ENCODE data around the gene CORO2A. TPM values are rescaled to one million over a fixed set of nuclear protein-coding genes. Genes with fewer than 3 reads are reported as not detected.

Gene CORO2A
- total and polyA plus RNA-seq, 10 of the 15 experiments (the other 5 are each of a cell fraction or from before 2014, with no cell fraction given): 1.0 to 5.3 (median 3.5) TPM

GRCh38 chr9:98108531-98109031 lies 83.9 kb downstream of the CORO2A start (continued):
- TF ChIP-seq E4F1 (IDR thresholded peaks at IDR 0.05; ENCODE audit: borderline replicate concordance, partially characterized antibody): no peak
- peak; percentile 37; the same call in 1 of the 2 replicates for TF ChIP-seq ZNF24 (IDR thresholded peaks at IDR 0.05)
- no peak for TF ChIP-seq CEBPB (IDR thresholded peaks at IDR 0.05; ENCODE audit: borderline replicate concordance in 1 of 2, low read depth in 2 of 2, low read length in 2 of 2)
- 0 out of 2 replicates have a peak, but pooled peaks have one; percentile 7 for TF ChIP-seq RUNX3 (IDR thresholded peaks at IDR 0.05; ENCODE audit: low read length)
- no peak for TF ChIP-seq ELK1 (IDR thresholded peaks at IDR 0.05; ENCODE audit: low read depth, low read length)
- TF ChIP-seq PAX5 (IDR thresholded peaks at IDR 0.05; ENCODE audit: borderline replicate concordance, low read depth, low read length): no peak
- no peak for TF ChIP-seq HCFC1 (IDR thresholded peaks at IDR 0.05; ENCODE audit: low read length)
- no peak for TF ChIP-seq EGR1 (IDR thresholded peaks at IDR 0.05; ENCODE audit: borderline replicate concordance in 1 of 2, low read depth in 2 of 2, low read length in 2 of 2)
- TF ChIP-seq GATAD2B (conservative IDR thresholded peaks at IDR 0.05; ENCODE audit: low read depth): 0 out of 2 replicates have a peak, but pooled peaks have one; percentile 38
- peak; percentile 77 for TF ChIP-seq PKNOX1 (IDR thresholded peaks at IDR 0.05)
- no peak for TF ChIP-seq POLR2AphosphoS5 (IDR thresholded peaks at IDR 0.05; ENCODE audit: low read length)
- TF ChIP-seq MXI1 (IDR thresholded peaks at IDR 0.05; ENCODE audit: low read depth, low read length): no peak
- TF ChIP-seq PAX8 (IDR thresholded peaks at IDR 0.05): no peak
- TF ChIP-seq NR2C2 (IDR thresholded peaks at IDR 0.05; ENCODE audit: borderline replicate concordance, control insufficient read depth, insufficient read length, low read depth): no peak
- peak; percentile 82; the same call in 1 of the 2 replicates for TF ChIP-seq ZNF687 (IDR thresholded peaks at IDR 0.05)
- TF ChIP-seq E2F4 (IDR thresholded peaks at IDR 0.05; ENCODE audit: low read depth, low read length): no peak
